Measurements from ENCODE around the gene HSF5.
A peak's percentile ranks its signal among the peaks of the same experiment; 100 is the strongest.

Gene HSF5

DNA sequence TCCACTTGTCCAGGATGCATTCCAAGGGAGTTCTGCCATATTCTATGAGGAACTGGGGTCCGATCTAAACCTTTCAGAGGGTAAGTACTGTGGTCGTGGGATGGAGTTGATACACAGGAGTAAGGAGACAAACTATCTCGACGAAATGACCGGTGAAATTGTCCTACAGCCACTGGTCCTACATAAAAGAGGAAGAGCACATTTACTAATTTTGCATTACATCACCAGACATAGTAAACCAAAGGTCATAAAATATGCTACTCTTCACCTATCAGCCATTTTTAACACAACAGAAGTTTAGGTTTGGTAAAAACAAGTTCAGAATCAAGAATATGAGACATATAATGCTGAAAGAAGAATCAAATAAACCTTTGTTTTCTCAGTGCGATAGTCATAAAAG lies 8.1 kb downstream of the HSF5 start:
- no peak for DNase-seq

DNA sequence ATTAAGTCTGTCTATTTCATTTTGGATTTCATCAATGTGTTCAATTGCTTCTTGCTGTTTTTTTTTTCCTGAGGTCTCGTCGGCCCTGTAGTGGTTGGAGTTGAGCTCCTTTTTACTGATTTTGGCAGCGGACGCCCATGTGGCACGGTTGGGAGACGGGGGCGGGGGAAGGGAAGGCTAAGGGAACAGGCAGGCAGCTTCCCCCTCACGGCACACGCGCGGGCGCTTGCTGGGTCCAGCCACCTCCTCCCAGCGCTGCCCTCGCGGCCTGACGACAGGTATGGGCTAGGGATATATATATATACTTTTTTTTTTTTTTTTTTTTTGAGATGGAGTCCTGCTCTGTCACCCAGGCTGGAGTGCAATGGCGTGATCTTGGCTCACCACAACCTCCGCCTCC lies 11.4 kb downstream of the HSF5 start:
- no peak for DNase-seq

DNA sequence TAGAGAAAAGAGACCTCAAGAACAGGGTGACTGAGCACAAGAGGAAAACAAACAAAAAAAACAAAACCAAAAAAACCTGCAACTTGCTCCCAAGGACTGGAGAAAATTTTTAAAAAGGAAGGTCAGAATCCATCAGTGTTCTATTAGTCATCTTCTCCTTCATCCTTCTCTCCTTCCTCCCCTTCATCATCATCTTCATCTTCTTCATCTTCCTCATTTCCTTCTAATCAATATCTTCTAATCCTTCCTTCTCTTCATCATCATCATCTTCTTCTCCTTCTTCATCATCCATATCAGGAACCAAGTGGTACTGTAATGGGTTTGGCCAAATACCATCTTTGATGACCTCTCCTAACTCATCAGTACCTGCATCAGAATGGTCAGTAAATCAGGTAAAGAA lies 12.2 kb downstream of the HSF5 start:
- DNase-seq = no peak

DNA sequence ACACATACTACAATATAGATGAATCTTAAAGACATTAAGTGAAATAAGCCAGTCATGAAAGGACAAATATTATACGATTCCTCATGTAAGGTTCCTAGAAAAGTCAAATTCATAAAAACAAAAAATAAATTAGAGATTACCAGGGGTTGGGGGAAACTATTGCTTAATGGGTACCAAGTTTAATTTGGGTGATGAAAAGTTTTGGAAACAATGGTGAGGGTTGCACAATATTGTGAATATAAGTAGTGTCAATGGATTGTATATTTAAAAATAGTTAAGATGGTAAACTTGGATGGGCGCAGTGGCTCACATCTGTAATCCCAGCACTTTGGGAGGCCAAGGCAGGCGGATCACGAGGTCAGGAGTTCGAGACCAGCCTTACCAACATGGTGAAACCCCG lies 17.9 kb downstream of the HSF5 start:
- DNase-seq = no peak

DNA sequence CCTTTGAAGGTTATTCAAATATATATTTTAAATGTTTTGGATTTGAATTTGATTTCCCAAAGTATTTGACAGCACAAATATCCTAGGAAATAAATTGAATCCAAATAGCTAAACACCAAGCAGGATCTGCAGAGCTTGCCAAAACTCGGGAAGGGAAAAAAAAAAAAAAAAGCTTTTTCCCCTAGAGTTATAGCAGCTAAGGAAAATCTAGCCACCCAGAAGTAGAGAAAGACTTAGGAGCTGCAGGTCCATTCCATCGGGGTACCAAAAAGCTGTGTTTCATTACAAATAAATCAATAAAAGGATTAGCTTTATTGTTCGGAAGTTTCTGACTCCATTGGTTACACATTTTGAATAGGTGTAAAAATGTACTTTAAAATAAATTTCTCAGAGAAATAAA lies 19.3 kb downstream of the HSF5 start:
- DNase-seq = no peak

DNA sequence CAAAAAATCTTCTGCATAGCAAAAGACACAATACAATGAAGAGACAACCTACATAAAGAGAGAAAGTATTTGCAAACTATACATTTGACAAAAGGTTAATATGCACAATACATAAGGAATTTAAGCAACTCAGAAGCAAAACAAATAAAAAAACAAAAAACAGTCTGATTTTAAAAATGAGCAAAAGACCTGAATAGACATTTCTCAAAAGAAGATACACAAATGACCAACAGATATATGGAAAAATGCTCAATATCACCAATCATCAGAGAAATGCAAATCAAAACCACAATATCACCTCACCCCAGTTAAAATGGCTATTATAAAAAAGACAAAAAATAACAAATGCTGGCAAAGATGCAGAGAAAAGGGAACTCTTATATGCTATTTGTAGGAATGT lies 32.7 kb downstream of the HSF5 start:
- DNase-seq = no peak

DNA sequence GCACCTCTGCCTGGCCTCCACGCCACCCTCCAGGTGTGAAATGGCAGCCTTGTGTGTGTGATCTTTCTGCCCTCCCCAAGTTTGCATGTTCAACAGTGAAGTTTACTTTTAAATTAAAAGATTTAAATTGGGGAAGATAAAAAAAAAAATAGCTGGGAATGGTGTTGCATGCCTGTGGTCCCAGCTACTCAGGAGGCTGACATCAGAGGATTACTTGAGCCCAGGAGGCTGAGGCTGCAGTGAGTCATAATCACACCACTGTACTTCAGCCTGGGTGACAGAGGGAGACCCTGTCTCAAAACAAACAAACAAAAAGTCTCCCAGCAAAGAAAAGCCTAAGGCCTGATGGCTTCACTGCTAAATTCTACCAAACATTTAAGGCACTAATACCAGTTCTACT lies 35.5 kb downstream of the HSF5 start:
- no peak for DNase-seq

DNA sequence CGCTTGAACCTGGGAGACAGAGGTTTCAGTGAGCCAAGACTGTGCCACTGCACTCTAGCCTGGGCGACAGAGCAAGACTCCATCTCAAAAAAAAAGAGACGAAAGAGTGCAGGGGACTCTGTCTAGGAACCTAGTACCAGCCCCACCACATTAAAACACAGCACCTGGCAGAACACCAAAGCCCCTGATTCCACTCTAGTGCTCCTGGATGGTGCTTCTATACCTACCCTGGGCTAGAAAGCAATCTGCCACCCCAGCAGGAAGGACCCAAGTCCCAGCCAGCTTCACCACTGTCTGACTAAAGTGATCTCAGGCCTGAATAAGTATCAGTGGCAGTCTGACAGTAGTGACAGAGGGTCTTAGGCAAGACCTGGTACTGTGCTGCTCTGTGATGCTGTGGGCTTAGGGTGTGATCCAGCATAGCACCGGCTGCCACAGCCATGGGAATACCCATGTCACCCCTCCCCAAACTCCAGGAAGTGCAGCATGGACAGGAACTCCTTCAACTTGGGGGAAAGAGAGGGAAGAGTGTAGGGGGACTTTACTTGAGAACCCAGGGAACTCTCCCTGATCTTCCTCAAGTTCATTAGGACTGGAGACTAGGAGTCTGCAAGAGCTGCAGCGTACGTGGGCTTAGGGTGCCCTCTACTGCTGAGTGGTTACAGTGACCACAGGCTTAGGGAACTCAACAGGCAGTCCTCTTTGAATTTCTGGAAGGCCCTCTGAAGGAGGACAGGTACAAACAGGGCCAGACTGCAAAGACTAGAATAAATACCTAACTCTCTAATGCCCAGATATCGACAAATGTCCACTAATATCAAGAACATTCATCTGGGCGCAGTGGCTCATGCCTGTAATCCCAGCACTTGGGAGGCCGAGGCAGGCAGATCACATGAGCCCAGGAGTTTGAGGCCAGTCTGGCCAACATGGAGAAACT lies 40.9 kb downstream of the HSF5 start:
- DNase-seq = peak; percentile 80

DNA sequence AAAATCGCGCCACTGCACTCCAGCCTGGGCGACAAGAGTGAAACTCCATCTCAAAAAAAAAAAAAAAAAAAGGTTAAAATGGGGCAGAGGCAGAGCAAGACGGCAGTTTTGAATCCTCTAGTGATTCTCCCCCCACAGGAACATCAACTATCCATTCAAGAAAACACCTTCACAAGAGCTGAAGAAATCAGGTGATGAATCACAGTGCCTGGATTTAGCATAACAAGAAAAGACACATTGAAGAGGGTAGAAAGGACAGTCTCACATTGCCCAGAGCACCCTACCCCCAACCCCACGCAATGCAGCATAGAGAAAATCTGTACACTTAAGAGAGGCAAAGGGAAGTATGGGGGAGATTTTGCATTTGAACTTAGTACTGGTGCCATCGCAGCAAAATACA lies 42.1 kb downstream of the HSF5 start:
- no peak for DNase-seq

DNA sequence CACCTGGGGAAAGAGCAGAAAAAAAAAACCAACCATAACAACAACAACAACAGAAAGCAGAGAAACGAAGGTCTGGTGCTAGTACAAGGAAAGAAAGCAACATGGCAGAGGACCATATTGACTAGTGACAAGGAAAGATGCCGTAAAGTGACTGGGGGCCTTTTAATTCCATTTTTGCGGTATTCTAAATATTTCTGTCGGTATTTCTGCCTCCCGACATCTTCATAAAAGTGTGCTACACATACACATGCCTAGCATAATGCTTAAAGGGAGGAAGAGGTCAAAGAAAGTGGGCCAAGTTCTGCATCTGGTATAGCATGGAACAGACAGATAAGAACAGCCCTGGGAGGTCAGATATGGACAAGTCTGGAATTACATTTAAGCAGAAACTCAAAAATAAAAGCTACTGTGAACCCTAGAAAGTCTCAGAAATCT lies 51.4 kb downstream of the HSF5 start:
- no peak for DNase-seq

DNA sequence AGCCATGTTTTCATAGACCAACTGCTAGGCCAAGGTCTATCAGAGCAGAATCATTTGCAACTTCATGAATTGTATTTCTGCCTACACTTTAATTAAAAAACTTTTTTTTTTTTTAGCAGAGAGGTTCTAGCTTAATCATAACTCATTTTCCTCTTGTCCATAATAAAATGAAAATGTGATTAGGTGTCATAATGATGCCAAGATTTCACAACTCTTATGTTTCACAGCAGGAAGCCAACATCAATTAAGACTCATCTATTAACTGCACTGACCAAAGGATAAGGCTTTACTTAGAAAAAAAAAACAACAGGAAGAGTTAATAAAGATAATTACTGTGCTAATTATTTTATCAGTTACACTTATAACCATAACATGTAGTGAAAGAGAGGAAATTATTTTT lies 52.0 kb downstream of the HSF5 start:
- no peak for DNase-seq

DNA sequence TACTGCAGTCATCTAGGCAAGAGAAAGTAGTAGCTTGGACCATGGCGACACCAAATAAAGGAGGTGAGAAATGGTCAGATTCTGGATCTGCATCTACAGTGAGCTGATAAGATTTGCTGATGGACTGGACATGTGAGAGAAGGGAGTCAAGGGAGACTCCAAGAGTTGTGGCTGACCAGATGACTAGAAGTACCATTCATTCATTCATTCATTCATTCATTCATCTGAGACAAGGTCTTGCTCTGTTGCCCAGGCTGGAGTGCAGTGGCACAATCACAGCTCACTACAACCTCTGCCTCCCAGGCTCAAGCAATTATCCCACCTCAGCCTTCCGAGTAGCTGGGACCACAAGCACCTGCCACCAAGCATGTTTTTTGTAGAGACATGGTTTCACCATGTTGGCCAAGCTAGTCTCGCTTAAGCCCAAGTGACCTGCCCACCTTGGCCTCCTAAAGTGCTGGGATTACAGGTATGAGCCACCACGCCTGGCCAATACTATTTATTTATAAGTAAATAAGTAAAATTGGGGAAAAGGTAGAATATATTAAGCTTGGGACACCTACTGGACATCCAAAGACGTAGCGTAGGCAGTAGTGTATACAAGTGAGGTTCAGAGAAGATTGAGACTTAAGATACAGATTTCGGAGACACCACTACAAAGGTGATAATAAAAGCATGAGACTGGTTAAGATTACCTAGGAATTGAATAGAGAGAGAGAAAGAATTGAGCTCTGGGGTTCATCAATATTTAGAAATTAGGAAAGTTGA lies 55.2 kb downstream of the HSF5 start:
- DNase-seq = no peak

DNA sequence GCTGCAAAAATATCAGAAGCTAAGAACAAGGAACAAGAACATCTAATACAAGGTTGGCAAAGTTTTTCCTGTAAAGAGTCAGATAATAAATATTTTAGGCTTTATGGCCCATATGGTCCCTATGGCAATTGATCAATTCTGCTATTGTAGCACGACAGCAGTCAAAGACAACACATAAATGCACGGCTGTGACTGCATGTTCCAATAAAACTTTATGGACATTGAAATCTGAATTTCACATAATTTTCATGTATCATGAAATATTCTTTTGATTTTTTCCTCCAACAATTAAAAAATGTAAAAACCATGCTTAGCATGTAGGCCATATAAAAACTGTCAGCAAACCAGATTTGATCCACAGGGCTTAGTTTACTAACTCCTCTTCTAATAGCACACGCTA lies 60.4 kb downstream of the HSF5 start:
- no peak for DNase-seq

DNA sequence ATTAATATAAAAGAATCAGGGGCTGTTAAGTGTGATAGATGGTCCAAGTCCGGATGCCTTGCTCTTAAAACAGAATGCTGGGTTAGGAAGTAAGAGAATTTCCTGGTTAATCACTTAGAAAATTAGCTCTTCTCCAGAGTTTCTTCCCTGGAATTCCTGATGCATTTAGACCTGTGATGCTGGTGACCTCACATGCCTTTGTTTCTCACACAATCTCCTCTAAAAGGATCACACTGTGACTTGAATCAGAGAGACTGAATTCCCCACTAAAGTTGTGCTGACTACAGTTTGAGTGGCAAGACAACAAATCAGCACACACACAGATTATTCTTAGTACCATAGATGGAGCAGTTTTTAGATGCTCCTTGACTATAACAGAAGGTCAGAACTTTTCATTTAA lies 66.5 kb downstream of the HSF5 start:
- DNase-seq = no peak

DNA sequence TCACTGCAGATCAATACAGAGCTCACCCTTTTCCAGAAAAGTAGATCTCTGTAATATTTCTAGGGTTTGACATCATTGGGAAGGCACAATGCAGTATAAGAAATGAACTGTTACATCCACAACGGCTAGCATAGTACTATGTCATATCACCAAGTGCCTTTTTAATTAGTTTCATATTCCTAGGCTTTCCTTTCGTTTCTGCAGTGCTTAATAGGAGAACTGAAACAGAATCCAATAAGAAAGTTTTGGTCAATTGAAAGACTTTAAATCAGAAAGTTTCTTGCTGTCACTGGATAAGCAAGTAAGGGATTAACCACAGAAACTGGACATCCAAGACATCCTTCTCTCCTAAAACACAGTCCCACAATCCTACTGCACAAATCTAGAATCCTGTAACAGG lies 67.4 kb downstream of the HSF5 start:
- no peak for DNase-seq

DNA sequence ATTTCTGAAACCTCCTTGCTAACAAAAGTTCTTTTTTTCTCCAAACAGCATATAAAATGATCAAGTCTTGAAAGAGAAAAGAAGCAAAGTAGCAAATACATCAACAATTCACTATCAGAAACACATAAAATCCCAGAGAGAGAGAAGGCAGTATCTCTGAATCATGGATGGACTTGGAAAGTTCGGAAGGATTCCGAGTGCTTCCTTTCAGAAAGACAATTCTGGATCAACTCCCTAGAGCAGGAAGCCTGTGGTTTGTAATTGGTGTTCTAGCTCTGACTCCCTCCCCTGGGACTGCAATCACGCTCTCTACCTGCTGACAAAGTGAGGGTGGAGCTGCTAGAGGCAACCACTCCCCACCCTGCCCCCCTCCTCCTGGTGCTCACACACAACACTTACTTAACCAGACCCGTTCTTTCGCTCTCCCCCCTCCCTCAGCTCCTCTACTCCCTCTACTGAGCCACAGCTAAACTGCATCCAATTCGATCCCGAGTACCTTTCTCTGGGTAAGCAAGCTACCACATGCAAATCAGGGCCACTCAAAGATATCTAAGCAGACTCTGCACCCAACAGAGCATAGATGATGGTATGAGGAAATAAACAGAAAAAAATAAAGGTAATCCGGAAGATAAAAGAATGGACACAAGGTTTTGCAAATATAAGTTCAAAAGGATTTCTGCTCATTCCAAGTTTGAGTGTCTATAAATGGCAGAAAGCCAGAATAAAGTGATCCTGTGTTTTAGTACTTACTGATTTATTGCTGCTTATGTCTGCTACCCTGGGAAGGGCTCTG lies 70.7 kb downstream of the HSF5 start, which contains the start of gene RNF43:
Gene RNF43 (minus strand): TSS at position 235 of the 793 bp plus-strand sequence. CDS start 1,957 bp downstream, outside the sequence.
- DNase-seq = peak; percentile 92

DNA sequence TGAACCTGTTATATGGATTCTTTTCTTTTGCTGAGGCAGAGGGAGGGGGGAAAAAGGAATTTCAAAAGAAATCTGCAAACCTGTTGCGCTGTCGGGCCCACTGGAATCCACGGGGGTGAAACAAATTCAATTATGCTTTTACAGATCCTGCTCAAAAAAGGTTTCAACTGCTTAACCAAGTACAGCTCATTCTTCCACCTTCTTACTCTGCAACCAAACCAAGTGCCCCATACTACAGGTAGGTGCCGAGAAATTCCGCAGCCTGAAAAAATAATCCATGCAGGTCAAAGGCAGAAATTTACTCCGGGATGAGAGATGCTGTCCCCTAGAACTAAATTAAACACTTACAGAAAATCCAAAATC lies 71.3 kb downstream of the HSF5 start:
- DNase-seq = no peak

DNA sequence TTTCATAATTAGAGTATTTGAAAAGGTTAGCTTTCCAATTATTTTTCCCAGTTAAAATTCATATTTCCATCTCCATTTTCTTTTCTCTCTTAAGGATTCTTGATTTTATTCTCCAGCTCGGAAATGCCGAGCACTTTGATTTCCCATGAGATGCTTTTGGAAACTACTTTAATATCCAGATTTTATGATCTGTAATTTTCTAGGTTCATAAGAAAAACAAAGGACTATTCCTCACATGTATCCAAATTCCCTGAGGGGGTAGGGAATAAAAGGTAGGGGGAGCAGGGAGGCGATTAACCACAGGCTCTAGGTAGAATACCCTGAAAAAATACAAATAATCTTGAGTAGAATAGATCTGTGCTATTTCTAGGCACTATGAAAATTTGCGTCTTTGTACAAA lies 71.8 kb downstream of the HSF5 start:
- DNase-seq = no peak

DNA sequence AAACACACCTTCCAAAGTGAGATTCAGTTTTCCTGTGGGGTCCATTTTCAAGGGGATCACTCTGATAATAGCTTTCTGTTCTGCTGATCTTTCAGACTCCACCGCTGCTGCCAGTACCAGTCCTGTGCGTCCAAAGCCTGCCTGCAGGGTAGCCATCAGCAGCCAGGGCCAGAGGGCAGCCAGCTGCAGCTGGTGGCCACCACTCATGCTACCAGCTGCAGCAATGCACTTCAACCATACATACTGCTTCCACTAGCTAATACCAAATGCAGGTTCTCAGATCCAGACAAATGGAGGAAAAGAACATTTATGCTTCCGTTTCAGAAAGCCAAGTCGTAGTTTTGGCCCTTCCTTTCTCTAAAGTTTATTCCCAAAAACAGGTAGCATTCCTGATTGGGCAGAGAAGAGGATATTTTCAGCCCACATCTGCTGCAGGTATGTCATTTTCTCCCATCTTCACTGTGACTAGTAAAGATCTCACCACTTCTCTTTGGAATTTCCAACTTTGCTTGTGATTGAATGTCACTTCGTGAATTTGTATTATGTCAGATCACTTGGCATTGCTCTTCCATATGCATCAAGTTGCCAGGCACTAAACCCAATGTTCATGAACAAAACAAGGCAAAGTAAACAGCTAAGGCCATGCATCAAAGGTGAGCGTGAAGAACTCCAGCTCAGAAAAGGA lies 72.7 kb downstream of the HSF5 start:
- DNase-seq = no peak

DNA sequence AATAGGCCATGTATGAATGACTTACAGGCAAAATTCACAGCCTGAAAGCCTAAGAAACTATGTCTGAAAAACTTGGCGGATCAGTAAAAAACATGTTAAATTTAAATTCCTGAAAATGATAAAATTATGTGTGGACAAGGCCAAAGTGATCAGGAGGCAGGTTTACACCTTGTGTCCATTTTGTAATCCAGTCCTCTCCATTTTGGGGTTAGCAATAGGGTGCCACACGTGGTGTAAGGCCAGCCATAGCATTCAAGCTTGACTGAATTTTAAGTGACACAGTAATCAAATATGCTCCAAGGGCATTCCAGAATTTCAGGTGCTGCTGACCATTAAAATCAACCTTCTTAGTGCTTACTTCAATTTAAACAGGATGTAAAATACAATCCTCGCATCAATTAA lies 73.6 kb downstream of the HSF5 start:
- no peak for DNase-seq

DNA sequence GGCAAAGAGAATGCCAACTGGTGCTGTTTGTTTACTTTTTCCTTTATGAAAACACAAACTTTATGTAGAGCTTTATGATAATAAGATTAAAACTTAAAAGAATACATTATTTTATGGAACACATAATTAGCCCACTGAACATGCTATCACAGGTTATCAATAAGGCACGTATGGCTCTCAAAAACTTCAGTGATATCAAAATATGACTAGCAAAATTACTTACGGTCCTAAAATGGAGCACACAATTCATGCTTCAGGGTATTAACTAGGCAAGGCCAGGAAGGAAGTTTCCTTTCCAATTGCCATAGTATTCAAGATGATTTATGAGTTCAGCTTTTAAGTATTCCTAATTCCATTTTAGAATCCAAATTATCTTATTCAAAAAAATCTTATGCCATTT lies 74.5 kb downstream of the HSF5 start:
- DNase-seq = no peak

DNA sequence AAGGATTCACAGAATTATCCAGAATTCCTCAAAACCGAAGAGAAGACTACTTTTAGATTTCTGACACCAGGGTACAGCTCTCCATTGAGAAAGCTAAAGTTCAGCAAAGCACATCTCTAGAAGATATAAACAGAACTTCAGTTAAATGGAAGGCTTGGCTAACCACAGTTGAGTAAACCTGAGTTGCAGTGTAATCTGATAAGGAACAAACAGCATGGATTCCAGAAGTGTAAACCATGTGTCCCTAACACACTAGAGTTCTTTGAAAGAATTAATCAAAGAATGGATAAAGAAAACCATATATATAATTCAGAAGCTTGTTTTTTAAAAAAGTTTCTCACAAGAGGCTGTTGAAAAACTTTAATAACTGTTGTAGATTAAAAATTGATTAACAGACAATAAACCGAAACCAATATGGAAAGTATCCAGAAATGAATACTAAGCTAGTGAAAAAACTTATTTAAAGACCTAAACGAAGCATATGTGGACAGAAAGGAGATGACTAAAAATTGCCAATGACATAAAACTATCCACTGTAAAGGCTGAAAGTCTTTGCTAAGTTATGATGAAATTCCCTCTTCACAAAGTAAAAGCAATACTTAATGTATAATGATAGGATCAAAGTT lies 75.1 kb downstream of the HSF5 start:
- DNase-seq = peak; percentile 59
